CD14-positive monocyte (primary cell): ENCODE measurements around the gene OR2T11. TPM values are rescaled to one million over a fixed set of nuclear protein-coding genes. Genes with fewer than 3 reads are reported as not detected.

Source experiments
- DNase-seq, 3 donors: peaks; one replicate each; pipeline ENCODE4 v3.0.0-alpha.2; 2011 to 2022
- H2AFZ ChIP-seq: 2 replicates; pipeline ENCODE4 v1.6.0; 2012; ENCODE audit warnings: mild to moderate bottlenecking, low read depth, low read length, inconsistent platforms; ENCODE audit not compliant: insufficient read depth, poor library complexity, severe bottlenecking
- H3K27ac ChIP-seq, 2 donors: 1 replicate in 1 of 2; 2 replicates in 1 of 2; pipeline ENCODE4 v1.5.1; 2012 to 2013; ENCODE audit warnings: low read length in 2 of 2, control low read depth in 1 of 2, inconsistent platforms in 1 of 2, low read depth in 1 of 2, mild to moderate bottlenecking in 1 of 2
- H3K27me3 ChIP-seq, 2 donors: one replicate each; pipeline versions ENCODE4 v1.6.0 to v1.6.1; 2011 to 2013; ENCODE audit warnings: low read length in 2 of 2; ENCODE audit not compliant: control insufficient read depth in 2 of 2, insufficient read depth in 2 of 2
- H3K36me3 ChIP-seq, 2 donors: replicated peaks in 1 of 2; 1 replicate in 1 of 2; 2 replicates in 1 of 2; pipeline versions ENCODE4 v1.5.1 to v1.6.1; 2012 to 2013; ENCODE audit warnings: low read length in 2 of 2, control low read depth in 1 of 2, inconsistent platforms in 1 of 2, mild to moderate bottlenecking in 1 of 2; ENCODE audit not compliant: insufficient read depth in 2 of 2, control insufficient read depth in 1 of 2
- H3K4me1 ChIP-seq, 2 donors: 1 replicate in 1 of 2; 2 replicates in 1 of 2; pipeline versions ENCODE4 v1.5.1 to v1.6.1; 2012 to 2013; ENCODE audit warnings: low read length in 2 of 2, control low read depth in 1 of 2, inconsistent platforms in 1 of 2, mild to moderate bottlenecking in 1 of 2, moderate library complexity in 1 of 2; ENCODE audit not compliant: insufficient read depth in 2 of 2, control insufficient read depth in 1 of 2
- H3K4me2 ChIP-seq: replicated peaks from 2 replicates; pipeline ENCODE3; 2012; ENCODE audit warnings: low read length, moderate library complexity, mild to moderate bottlenecking; ENCODE audit not compliant: poor library complexity, severe bottlenecking; ENCODE audit errors: extremely low read depth
- H3K4me3 ChIP-seq, 3 experiments: fragments of 200-600 bp in 1 of 3; sonication (generic) in 1 of 3; replicated peaks in 1 of 3; 1 replicate in 2 of 3; 2 replicates in 1 of 3; pipeline ENCODE4 v1.5.1; 2011 to 2013; ENCODE audit warnings: low read length in 3 of 3, mild to moderate bottlenecking in 3 of 3, control low read depth in 2 of 3, low read depth in 2 of 3, inconsistent platforms in 1 of 3, moderate library complexity in 1 of 3
- H3K79me2 ChIP-seq: 2 replicates; pipeline ENCODE4 v1.6.0; 2012; ENCODE audit warnings: mild to moderate bottlenecking, control low read depth, inconsistent platforms, low read length, moderate library complexity; ENCODE audit not compliant: insufficient read depth
- H3K9ac ChIP-seq: 2 replicates; pipeline ENCODE4 v1.6.0; 2017; ENCODE audit warnings: low read length, mild to moderate bottlenecking; ENCODE audit not compliant: insufficient read depth, poor library complexity, severe bottlenecking
- H3K9me3 ChIP-seq, 2 donors: replicated peaks in 1 of 2; 1 replicate in 1 of 2; 2 replicates in 1 of 2; pipeline versions ENCODE4 v1.5.1 to v1.6.1; 2012 to 2013; ENCODE audit warnings: low read length in 2 of 2, control low read depth in 1 of 2; ENCODE audit not compliant: control insufficient read depth in 1 of 2, insufficient read depth in 1 of 2
- H4K20me1 ChIP-seq: 2 replicates; pipeline ENCODE4 v1.6.0; 2012; ENCODE audit warnings: mild to moderate bottlenecking, low read length, control low read depth, moderate library complexity; ENCODE audit not compliant: insufficient read depth
- H3K27ac Mint-ChIP-seq, 7 donors: one replicate each; pipeline ENCODE4 v1.8.0; 2020; ENCODE audit warnings: mild to moderate bottlenecking in 7 of 7, mixed read lengths in 7 of 7, moderate library complexity in 6 of 7, inconsistent platforms in 2 of 7
- H3K27me3 Mint-ChIP-seq, 3 donors: one replicate each; pipeline ENCODE4 v1.8.0; 2021 to 2022; ENCODE audit warnings: low read depth in 3 of 3, mild to moderate bottlenecking in 3 of 3, mixed read lengths in 3 of 3, moderate library complexity in 3 of 3, inconsistent platforms in 1 of 3
- H3K36me3 Mint-ChIP-seq, 2 donors: one replicate each; pipeline ENCODE4 v1.8.0; 2020; ENCODE audit warnings: mixed read lengths in 2 of 2, inconsistent platforms in 1 of 2, mild to moderate bottlenecking in 1 of 2
- H3K4me1 Mint-ChIP-seq: one replicate; pipeline ENCODE4 v1.8.0; 2020; ENCODE audit warnings: mild to moderate bottlenecking, mixed read lengths
- H3K4me3 Mint-ChIP-seq, 2 donors: one replicate each; pipeline ENCODE4 v1.8.0; 2020; ENCODE audit warnings: mild to moderate bottlenecking in 2 of 2, mixed read lengths in 2 of 2, moderate library complexity in 1 of 2
- H3K9me3 Mint-ChIP-seq, 7 donors: one replicate each; pipeline ENCODE4 v1.8.0; 2020 to 2022; ENCODE audit warnings: mixed read lengths in 7 of 7, mild to moderate bottlenecking in 6 of 7, moderate library complexity in 6 of 7, inconsistent platforms in 2 of 7
- WGBS: methylation state at CpG from one replicate; pipeline ENCODE4 v1.1.5; 2013; ENCODE audit warnings: missing lambda C conversion rate; ENCODE audit not compliant: insufficient coverage; 5-methylcytosine and 5-hydroxymethylcytosine counted together
- intact Hi-C, 2 donors: fragments of 100-400 bp; cut with micrococcal nuclease; formaldehyde crosslinking; loops; one replicate each; pipeline versions ENCODE4 v1.15.0 to v1.15.1; 2023
- polyA plus RNA-seq, 3 donors: library from polyadenylated mRNA; depleted of rRNA in 1 of 3; unstranded in 2 of 3; stranded (reverse) in 1 of 3; fragments of 300-500 nt in 2 of 3; fragments of >200 nt in 1 of 3; fragmentation: Illumina TruSeq in 2 of 3; gene quantifications; 1 replicate in 2 of 3; 2 replicates in 1 of 3; pipeline ENCODE4 v1.2.3, GENCODE V29; 2012 to 2021
- TF ChIP-seq, protein P1 (sequence below): fragments of 200-600 bp; IDR thresholded peaks from one replicate; pipeline ENCODE4 v1.8.0; 2022; ENCODE audit warnings: antibody characterized with exemption, mild to moderate bottlenecking

Gene OR2T11
- polyA plus RNA-seq, 3 donors: not detected

GRCh38 chr1:248621770-248622169, 13.1 kb downstream of the OR2T11 start:
- Mint-ChIP-seq H3K27ac (no peak overlapping the region), H3K9me3 (no peaks in the 10 kb centered on the region), H3K4me1 (no peaks in the 10 kb centered on the region), H3K27me3 (no peaks in the 10 kb centered on the region), H3K36me3 (no peaks in the 10 kb centered on the region), H3K4me3 (no peak overlapping the region)
- Histone ChIP-seq H3K27me3 (no peaks in the 10 kb centered on the region), H3K4me2 (no peak overlapping the region), H4K20me1 (no peaks in the 10 kb centered on the region), H3K27ac (no peak overlapping the region), H3K4me1 (no peaks in the 10 kb centered on the region), H3K9ac (no peak overlapping the region), H3K79me2 (no peaks in the 10 kb centered on the region), H3K36me3 (no peaks in the 10 kb centered on the region), H3K4me3 (no peak overlapping the region), H2AFZ (no peak overlapping the region), H3K9me3 (no peaks in the 10 kb centered on the region)
- TF ChIP-seq, protein P1, sequence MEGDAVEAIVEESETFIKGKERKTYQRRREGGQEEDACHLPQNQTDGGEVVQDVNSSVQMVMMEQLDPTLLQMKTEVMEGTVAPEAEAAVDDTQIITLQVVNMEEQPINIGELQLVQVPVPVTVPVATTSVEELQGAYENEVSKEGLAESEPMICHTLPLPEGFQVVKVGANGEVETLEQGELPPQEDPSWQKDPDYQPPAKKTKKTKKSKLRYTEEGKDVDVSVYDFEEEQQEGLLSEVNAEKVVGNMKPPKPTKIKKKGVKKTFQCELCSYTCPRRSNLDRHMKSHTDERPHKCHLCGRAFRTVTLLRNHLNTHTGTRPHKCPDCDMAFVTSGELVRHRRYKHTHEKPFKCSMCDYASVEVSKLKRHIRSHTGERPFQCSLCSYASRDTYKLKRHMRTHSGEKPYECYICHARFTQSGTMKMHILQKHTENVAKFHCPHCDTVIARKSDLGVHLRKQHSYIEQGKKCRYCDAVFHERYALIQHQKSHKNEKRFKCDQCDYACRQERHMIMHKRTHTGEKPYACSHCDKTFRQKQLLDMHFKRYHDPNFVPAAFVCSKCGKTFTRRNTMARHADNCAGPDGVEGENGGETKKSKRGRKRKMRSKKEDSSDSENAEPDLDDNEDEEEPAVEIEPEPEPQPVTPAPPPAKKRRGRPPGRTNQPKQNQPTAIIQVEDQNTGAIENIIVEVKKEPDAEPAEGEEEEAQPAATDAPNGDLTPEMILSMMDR: no peak
- intact Hi-C loops: loop anchor here (5.0 kb wide), 1 partner anchor 186 kb away; no protein-coding TSS in a partner anchor
- no peak for DNase-seq
- WGBS: 92% methylated on average over 4 of the region's 7 CpGs

GRCh38 chr1:248618878-248619277, 16.0 kb downstream of the OR2T11 start:
- no peak overlapping the region for H3K27ac Mint-ChIP-seq
- Histone ChIP-seq H4K20me1 (no peaks in the 10 kb centered on the region), H3K27me3 (no peaks in the 10 kb centered on the region), H3K4me3 (no peak overlapping the region), H3K4me1 (no peaks in the 10 kb centered on the region), H3K4me2 (no peak overlapping the region), H3K9me3 (no peaks in the 10 kb centered on the region), H2AFZ (no peak overlapping the region), H3K79me2 (no peaks in the 10 kb centered on the region), H3K27ac (no peak overlapping the region), H3K36me3 (no peaks in the 10 kb centered on the region), H3K9ac (no peak overlapping the region)
- H3K27me3 Mint-ChIP-seq: peaks cover 0 to 4% (median 0%) of the 10 kb centered on the region in 3 donors
- intact Hi-C loops: no loop called here
- no CpG with 5 or more reads among the region's 3 CpGs for WGBS
- H3K4me3 Mint-ChIP-seq: no peak overlapping the region
- H3K4me1 Mint-ChIP-seq: no peaks in the 10 kb centered on the region
- no peaks in the 10 kb centered on the region for H3K36me3 Mint-ChIP-seq
- TF ChIP-seq, protein P1: peak; percentile 66
- DNase-seq: peak; percentile 22 to 50 (median 28)
- H3K9me3 Mint-ChIP-seq: no peaks in the 10 kb centered on the region
